Measurements from ENCODE around the gene AASDHPPT.
"Not testable (repeated sequence)": the region's sequence is repeated elsewhere in the genome, so short reads cannot be mapped to it uniquely, and the experiment has no call there.

AASDHPPT gene

DNA sequence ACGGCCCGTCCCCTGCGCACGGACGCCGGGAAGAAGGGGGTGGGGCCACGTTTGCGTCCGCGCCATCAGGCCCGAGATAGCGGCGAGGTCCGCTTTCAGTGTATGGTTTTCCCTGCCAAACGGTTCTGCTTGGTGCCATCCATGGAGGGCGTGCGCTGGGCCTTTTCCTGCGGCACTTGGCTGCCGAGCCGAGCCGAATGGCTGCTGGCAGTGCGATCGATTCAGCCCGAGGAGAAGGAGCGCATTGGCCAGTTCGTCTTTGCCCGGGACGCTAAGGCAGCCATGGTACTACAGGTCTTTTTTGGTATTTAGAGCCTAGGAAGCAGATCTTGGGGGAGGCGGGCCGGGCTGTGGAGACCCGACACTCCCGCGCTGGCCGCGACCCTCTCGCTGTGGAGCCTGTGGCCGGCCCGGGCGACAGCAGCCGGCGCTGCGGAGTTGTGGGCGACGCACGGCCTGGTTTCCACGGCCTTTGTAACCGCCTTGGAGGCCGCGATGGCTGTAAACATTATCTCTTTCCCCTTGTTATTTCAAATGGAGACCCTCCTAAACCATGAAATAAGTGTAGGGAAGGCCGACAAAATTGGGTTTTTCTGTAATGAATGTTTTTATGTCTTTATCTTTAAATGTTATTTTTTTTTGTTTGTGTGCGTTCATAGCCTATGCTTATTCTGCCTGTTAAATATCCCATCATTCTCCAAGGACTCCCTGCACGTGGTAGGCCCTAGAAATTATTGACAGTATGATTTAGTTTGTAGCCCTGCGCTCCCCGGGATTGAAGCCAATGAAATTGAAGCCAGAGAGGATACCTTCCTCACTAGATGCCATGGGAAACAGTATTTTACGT lies at the start of gene AASDHPPT:
Gene AASDHPPT, plus strand, starts transcription at position 54 of the 847 bp plus-strand sequence. Its CDS starts 49 bp downstream, at position 103.
- peak; percentile 43 for DNase-seq

DNA sequence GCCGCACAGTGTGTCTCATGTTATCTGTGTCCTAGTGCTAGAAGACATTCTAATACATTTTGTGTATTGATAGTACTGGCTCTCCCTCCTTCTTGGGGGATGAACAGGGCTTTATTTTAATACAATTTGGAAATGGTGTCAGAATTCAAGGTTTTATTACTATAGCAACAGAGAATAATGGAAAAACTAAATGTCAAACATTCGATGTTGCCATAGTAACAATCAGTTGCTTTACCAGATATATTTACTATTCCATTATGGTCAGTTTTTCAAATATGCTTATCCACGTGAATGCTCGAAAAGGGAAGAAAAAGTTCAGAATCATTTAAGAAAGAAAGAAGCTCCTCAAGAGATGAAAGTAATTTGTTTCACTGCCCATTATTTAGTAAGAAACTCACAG lies 46.9 kb upstream of the AASDHPPT start:
- no peak for DNase-seq

GRCh38 chr11:106031202-106031810 lies 46.2 kb upstream of the AASDHPPT start:
- DNase-seq: no peak

DNA sequence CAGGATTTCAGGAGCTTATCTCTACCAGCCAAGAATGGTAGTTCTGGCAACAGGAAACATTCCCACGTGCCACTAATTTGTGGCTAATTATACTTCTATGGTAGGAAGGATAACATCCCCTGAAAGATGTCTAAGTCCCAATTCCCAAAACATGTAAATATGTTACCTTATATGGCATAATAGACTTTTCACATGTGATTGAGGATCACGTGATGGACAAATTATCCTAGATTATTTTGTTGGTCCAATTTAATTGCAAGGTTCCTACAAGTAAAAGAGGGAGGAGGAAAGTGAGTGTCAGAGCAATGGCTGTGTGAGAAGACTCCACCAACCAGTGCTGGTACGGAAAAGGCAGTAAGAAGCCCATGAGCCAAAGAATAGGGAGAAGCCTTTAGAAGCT lies 45.5 kb upstream of the AASDHPPT start:
- DNase-seq: no peak

DNA sequence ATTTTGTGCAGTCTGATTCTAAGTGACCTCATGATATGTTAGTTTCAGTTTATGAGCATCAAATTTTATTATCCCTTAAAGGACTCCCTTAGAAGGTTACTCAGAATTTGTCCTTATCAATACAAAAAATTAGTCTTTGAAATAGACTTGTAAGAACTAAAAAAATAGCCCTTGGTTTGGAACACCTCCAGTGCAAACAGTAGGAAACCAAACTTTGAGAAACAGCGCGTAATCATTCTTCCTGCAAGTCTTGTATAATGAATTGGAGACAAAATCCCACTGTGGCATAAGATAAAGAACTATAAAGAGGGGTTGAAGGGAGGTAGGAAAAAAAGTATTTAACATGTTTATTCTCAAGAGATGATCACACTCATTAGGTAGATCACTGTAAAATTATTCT lies 44.6 kb upstream of the AASDHPPT start:
- DNase-seq: no peak

- DNase-seq: no peak
Observed at GRCh38 chr11:106043540-106043939, 33.9 kb upstream of the AASDHPPT start.

- no peak for DNase-seq
Observed at GRCh38 chr11:106047631-106048030, 29.8 kb upstream of the AASDHPPT start.

DNA sequence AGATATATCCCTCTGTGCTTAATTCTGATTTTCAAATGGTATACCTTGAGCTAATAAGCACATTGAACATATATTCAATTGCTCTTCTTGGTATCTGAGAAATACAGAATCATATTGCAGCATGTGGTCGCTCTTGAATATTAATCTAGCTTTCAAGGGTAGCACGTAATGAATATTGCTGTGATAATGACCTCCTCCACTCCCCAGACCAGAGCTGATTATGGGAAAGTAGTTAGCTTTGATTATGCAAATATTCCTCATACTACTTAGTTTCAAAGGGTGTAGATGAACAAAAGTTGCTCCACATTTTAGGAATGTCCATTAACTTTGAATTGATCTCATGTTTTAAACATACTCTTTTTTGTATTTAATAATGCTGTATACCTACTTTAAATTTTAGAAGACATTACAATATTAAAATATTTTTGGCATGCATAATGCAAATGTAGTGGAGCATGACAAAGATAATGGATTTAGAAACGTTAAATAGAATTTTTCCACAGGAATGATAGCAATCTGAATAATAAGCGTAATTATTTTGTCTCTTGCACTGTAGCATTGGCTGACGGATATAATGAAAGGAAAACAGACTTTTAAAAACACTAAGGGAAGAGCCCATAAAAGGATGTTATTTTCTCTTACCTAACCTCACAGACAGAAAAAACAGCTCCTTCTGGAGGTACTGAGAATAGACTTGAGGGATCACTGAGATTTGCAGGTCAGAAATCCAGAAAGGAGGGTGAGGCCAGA lies 27.6 kb upstream of the AASDHPPT start:
- no peak for DNase-seq

DNA sequence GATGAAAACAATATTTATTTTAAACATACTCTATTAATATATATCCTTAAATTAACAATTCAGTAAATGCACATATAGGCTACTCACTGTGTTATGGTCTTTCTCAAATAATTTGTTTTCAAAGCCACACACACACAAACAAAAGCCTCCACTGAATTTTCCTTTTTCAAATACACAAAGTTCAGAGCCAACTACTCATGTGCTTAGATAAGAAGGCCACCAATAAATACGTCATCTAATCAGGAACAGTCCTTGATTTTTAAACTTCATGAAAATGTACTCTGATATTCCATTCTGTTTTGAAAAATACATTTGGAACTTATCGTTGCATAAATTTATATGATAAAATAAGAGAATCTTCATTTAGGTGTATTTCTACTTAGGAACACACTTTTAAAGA lies 26.4 kb upstream of the AASDHPPT start:
- DNase-seq: no peak

- not testable (repeated sequence) for DNase-seq
Observed at GRCh38 chr11:106058377-106058776, 19.1 kb upstream of the AASDHPPT start.

GRCh38 chr11:106059617-106060016 lies 17.8 kb upstream of the AASDHPPT start:
- DNase-seq: no peak

- no peak for DNase-seq
Observed at GRCh38 chr11:106061249-106061784, 16.1 kb upstream of the AASDHPPT start.

GRCh38 chr11:106061954-106062949 lies 15.2 kb upstream of the AASDHPPT start:
- DNase-seq: no peak

DNA sequence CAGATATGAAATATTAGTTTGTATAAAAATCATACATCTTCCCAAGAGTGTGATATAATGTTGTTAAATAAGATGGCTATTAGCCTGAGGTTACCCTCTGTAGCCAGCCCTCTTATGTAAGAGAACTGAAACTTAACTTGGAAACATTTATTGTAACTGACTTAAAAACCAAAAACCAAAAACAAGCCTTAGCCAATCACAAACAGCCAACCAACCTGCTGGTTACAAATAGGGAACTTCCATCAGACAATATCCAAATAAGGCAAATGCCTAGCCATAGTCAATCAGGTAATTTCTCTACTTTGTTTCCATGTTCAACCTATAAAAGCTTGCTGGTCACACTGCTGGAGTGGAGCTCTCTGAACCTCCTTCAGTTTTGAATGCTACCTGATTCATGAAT lies 14.5 kb upstream of the AASDHPPT start:
- no peak for DNase-seq

DNA sequence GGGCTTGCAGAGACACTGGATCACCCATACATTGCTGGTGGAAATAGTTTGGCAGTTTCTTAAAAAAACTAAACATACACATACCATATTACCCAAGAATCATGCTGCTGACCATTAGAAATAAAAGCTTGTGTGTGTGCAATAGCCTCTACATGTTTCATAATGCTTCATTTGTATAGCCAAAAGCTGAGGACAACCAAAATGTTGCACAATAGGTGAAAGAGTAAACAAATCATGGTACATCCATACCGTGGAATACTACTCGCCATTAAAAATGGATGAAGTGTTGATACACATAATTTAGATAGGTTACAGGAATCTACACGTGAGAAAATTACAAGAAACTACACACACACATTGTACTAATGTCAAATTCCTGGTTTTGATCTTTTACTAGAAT lies 6.9 kb upstream of the AASDHPPT start:
- no peak for DNase-seq

DNA sequence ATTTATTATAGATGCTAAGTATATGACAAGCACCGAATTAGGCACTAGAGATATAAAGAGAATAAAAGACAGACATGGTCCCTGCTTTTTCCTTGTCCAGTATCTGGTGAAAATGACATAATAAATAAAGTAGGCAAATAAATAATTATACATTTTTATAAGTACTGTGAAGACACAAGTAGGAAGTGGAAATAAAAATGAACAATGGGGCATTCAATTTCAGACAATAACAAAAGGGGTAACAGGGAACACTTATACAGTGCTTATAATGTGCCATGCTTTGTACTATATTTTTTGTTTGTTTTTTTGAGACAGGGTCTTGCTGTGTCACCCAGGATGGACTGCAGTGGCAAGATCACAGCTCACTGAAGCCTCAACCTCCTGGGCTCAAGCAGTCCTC lies 4.7 kb upstream of the AASDHPPT start:
- DNase-seq: no peak

- no peak for DNase-seq
Observed at GRCh38 chr11:106076171-106076918, 1.1 kb upstream of the AASDHPPT start.

DNA sequence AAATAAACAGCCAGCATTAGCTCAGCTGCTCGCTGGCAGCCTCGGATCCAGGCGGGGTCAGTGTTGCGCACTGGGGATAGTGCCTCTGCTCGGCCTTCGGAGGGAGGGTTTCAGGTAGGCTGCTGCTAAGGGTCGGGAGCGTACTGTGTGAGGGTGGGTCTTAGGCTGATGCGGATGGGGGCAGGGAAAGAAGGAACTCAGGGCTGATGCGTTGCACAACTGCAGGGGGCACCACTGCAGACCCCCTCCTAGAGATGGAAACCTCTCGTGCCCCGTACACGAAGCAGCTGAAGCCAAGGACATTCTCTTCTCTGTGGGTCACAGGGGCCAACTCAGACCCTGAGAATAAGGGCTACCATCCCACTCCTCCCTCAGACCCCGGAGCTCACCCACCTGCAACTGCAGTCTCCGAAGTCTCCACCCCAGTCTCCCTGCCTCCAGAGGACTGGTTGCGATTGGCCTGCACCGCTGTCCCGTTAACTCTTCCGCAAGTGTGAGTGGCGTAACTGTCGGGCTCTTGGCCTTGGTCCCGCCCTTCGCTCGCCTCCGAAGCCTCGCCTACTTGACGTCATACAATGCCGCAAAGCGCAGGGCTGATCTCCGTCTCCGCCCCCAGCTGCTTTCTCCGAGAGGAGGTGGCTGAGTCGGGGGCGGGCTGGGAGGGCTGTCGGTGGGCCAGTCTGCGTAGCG lies 398 bp upstream of the AASDHPPT start, which contains the start of gene KBTBD3:
Gene KBTBD3, minus strand, starts transcription at position 429 of the 690 bp plus-strand sequence. CDS start 18,250 bp downstream, outside the sequence.
- DNase-seq: peak; percentile 99

- no peak for DNase-seq
Observed at GRCh38 chr11:106082096-106082495, 4.6 kb downstream of the AASDHPPT start.

DNA sequence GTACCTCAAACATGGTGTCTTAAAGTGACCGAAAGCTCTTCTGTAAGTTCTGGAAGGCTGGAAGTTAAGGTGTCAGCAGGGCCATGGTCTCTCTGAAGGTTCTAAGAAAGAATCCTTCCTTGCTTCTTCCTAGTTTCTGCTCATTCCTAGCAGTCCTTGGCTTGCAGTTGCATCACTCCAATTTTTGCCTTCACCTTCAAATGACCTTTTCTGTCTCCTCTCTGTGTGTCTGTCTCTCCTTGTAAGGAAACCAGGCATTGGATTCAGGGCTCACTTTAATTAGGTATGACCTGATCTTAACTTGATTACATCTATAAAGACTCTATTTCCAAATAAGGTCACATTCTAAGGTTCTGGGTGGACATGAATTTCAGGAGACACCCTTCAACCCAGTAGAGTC lies 8.7 kb downstream of the AASDHPPT start:
- peak; percentile 6 for DNase-seq

DNA sequence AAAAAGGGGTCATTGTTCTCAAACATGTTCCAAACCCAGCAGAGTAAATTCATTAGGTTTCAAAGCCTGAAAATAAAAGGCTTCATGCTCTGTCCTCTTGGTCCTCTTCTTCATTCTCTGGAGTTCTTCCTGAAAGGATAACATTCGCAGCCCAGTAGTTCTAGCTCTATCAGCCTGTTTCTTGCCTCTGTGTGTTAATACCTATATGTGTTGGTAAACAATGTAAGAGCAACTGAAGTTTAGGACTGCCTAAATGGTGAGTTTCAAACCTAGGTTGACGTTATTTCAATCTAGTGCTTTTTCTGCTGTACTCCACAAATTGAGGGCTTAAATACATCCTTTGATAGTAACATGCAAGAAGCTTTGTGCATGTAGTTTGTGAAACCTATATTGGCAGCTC lies 9.4 kb downstream of the AASDHPPT start:
- DNase-seq: no peak
